D341Med (cell line): ENCODE measurements around the gene SETX.
"Not testable (repeated sequence)": the region's sequence is repeated elsewhere in the genome, so short reads cannot be mapped to it uniquely, and the experiment has no call there.

Source experiments
- DNase-seq: peaks from one replicate; pipeline ENCODE4 v3.0.0; 2012; ENCODE audit warnings: low spot score

The SETX gene, protein sequence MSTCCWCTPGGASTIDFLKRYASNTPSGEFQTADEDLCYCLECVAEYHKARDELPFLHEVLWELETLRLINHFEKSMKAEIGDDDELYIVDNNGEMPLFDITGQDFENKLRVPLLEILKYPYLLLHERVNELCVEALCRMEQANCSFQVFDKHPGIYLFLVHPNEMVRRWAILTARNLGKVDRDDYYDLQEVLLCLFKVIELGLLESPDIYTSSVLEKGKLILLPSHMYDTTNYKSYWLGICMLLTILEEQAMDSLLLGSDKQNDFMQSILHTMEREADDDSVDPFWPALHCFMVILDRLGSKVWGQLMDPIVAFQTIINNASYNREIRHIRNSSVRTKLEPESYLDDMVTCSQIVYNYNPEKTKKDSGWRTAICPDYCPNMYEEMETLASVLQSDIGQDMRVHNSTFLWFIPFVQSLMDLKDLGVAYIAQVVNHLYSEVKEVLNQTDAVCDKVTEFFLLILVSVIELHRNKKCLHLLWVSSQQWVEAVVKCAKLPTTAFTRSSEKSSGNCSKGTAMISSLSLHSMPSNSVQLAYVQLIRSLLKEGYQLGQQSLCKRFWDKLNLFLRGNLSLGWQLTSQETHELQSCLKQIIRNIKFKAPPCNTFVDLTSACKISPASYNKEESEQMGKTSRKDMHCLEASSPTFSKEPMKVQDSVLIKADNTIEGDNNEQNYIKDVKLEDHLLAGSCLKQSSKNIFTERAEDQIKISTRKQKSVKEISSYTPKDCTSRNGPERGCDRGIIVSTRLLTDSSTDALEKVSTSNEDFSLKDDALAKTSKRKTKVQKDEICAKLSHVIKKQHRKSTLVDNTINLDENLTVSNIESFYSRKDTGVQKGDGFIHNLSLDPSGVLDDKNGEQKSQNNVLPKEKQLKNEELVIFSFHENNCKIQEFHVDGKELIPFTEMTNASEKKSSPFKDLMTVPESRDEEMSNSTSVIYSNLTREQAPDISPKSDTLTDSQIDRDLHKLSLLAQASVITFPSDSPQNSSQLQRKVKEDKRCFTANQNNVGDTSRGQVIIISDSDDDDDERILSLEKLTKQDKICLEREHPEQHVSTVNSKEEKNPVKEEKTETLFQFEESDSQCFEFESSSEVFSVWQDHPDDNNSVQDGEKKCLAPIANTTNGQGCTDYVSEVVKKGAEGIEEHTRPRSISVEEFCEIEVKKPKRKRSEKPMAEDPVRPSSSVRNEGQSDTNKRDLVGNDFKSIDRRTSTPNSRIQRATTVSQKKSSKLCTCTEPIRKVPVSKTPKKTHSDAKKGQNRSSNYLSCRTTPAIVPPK (N-terminal part only)

DNA sequence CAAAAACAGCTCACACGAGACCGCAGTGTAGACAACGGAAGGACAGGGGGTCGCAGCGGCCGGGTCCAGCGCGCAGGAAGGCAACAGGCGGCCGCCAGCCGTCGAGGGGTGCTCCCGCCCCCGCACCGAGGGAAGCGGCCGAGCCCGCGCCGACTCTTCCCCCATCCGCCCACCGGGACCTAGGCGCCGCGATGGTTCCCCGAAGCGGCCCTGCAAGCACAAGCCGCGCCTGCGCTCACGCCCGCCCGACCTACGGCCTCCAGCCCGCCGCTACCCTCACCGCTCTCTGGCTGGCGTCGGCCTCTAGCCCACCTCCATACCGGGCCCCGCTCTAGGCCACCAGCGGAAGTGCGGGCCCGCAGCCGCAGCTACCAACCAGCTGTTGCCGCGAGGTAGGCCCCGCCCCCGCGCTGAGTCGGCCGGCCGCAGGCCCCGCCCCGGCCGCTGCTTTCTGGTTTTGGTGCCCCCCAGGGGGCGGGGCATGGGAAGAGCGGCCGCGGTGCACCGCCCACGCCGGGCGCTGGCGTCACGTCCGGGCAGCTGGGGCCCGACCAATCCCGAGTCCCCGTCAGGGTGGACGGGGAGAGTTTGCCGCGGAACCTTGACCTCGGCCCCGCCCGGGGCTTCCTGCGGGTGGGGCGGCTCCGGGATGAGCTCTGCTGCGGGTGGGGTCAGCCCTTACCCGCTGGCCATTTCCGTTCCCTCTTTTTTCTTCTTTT, at the start of gene SETX:
Gene SETX (minus strand): TSS at position 350 of the 719 bp plus-strand sequence. CDS start 5,558 bp downstream, outside the sequence.
- DNase-seq = peak; percentile 99

DNA sequence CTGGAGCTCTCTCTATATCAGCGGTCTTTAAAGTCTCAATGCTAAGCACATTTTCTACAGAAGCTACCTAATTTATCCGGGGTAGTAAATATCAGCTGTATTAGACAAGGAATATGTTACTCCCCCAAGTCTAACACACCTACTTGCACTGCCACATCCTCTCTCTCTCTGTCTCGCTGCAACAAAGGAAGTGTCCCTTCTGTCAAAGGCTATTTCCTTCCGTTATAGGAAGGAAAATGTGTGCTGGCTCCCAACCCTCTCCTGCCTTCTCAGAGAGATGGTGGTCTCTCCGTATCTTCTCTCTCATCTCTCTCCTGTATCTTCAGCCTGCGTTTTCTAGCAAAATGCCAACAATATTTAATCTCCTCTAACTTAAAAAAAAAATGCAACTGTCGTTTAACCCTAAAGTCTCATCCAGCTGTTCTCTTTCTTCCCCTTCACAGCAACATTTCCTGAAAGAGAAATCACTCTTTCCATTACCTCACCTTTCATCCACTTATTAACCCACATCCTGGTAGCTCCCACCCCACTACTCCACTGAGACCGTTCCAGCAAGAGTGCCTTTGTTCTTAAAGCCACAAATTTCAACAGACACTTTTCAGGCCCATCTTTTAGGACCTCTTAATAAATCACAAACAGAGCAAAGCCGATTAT, 49.6 kb upstream of the SETX start:
- no peak for DNase-seq

DNA sequence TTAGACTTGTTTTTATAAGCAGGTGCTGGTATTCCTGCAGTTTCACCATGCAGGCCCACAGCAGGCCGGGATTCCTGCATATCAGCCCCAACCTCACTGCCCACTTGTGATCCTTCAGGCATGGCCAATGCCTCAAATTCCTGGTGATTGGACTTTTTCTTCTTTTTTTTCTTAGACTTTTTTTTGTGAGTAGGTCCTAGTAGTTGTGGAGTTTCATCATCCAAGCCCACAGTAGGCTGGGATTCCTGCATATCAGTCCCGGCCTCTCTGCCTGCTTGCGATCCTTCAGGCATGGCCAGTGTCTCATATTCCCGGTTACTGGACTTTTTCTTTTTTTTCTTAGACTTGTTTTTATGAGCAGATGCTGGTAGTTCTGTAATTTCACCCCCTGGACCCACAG, 47.0 kb upstream of the SETX start:
- no peak for DNase-seq

DNA sequence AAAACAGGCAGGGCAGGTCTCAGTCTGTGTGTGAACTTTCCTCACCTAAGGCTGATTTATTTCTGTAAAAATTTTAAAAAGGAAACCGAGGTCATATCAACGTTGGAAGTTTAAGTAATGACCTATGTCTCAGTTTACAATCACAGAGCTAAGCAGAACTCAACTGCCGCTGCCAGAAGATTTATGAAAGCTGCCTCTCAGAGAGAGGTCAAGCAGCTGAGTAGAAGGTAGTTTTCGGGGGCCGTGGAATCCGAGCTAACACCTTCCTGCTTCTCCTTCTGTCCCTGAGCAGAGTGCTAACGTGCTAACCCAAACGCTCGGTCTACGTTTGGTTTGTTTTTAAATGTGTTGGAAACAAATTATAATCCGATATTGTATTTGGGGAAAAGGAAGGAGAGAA, 40.8 kb upstream of the SETX start:
- DNase-seq = no peak

DNA sequence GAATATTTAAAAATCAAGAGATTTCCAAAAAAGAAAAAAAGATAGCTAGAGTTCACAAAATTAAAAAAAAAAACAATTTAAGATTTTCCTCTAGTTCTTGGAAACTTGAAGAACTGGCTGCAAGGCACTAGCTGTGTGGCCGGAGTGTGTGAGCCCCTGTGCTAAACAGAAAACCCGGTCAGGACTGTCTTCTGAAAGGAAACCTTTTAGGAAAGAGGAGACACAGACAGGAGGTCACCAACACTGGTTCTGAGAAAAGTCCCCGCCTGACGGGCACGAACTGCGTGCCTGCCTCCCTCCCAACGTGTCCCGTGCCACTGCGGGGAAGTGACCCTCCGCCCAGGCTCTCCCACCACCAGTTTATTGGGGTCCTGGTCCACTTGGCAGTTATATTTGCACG, 36.7 kb upstream of the SETX start:
- DNase-seq = no peak

DNA sequence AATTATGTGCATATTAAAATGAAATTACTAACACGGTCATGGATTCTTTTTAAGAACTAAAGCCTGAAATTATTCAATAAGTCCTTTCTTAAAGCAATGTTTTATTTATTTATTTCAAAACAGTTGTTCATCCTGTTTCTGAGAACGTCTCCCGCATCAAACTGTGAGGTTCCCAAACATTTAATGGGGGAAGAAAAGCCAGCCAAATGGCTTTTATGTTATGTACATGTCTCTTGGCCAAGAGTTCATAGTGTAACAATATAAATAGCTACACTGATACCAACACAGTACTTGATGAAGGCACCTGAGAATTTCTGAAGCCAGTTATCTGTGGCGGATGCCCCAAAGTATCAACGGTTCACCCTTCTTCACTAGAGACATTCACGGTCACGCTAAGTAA, 36.2 kb upstream of the SETX start:
- no peak for DNase-seq

DNA sequence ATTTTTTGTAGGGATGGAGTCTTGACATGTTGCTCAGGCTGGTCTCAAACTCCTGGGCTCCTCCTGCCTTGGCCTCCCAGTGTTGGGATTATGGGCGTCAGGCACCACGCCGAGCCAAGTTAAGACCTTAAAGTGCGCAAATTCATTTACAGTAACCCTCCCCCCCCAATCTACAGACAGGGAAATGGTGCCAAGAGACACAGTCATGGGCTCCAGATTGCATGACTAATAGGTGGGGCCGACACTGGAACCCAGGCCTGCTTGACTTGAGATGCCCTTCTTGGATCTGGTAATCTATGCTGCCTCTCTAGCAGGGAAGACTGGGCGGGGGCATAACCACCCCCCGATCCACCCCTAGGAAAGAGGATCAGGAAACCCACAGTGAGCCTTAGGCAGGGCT, 32.3 kb upstream of the SETX start:
- DNase-seq = no peak

DNA sequence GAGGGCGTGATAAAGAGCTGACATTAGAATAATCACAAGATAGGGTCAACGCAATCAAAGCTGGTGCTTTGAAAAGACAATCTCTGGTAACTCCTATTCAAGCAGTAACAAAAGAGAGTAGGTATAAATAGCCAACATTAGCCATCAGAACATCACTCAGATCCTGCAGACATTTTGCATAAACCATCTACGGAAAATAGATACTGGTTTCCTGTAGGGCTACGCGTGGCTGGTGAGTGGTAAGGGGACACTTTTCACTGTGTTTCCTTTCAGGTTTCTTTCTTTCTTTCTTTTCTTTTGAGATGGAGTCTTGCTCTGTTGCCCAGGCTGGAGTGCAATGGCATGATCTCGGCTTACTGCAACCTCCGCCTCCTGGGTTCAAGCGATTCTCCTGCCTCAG, 29.6 kb upstream of the SETX start:
- no peak for DNase-seq

DNA sequence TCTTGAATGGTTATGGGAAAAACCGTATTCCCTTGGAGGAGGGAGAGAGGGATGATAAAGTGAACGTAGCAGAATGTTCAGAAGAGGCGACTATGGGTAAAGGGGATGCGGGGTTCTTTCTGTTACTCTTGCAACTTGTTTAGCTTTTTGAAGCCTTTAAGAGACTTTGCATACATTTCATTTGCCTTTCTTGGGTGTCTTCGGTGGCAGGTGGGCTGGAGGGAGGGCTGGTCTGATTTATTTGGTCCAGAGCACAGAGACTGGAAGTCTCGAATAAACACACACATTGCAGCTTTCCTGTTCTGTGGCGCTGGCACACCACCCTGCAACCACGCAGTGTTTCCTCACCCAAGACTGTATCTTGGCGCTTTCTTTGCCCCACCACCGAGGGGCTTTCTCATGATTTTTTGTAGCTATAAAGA, 28.7 kb upstream of the SETX start:
- no peak for DNase-seq

DNA sequence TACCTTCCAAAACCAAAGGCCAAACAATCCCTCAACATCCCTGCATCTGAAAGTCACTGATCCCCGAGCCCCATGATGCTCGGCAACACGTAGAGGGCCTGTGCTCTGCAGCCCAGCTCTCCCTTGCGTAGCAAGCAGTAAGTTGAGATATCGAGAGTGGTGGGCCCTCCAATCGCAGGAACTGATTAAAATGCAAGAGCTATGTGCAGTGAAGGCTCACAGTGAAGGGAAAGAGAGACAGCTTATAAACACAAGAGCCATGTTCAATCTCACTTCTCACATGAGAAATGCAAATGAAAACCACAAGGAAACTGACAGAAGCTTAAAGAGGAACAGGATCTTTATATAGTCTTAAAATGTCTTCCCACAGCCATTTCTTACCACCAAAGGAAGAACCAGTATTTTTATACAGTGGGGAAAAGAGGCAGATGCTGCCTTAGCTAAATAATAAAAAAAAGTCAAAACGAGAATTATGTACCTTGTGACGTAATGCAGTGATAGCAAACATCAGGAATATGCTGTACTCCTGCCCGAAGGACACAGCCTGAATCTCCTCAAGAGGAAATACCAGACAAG, 27.3 kb upstream of the SETX start:
- DNase-seq = no peak

DNA sequence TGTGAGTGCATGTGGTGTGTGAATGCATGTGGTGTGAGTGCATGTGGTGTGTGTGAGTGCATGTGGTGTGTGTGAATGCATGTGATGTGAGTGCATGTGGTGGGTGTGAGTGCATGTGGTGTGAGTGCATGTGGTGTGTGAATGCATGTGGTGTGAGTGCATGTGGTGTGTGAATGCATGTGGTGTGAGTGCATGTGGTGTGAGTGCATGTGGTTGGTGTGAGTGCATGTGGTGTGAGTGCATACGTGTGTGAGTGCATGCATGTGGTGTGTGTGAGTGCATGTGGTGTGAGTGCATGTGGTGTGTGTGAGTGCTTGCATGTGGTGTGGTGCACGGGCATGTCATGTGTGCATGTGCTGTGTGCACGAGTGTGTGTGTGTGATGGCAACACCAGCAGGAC, 23.6 kb upstream of the SETX start:
- not testable (repeated sequence) for DNase-seq

DNA sequence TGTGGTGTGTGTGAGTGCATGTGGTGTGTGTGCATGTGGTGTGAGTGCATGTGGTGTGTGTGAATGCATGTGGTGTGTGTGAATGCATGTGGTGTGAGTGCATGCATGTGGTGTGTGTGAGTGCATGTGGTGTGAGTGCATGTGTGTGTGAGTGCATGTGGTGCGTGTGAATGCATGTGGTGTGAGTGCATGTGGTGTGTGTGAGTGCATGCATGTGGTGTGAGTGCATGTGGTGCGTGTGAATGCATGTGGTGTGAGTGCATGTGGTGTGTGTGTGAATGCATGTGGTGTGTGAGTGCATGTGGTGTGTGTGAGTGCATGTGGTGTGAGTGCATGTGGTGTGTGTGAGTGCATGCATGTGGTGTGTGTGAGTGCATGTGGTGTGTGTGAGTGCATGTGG, 23.0 kb upstream of the SETX start:
- DNase-seq = not testable (repeated sequence)

DNA sequence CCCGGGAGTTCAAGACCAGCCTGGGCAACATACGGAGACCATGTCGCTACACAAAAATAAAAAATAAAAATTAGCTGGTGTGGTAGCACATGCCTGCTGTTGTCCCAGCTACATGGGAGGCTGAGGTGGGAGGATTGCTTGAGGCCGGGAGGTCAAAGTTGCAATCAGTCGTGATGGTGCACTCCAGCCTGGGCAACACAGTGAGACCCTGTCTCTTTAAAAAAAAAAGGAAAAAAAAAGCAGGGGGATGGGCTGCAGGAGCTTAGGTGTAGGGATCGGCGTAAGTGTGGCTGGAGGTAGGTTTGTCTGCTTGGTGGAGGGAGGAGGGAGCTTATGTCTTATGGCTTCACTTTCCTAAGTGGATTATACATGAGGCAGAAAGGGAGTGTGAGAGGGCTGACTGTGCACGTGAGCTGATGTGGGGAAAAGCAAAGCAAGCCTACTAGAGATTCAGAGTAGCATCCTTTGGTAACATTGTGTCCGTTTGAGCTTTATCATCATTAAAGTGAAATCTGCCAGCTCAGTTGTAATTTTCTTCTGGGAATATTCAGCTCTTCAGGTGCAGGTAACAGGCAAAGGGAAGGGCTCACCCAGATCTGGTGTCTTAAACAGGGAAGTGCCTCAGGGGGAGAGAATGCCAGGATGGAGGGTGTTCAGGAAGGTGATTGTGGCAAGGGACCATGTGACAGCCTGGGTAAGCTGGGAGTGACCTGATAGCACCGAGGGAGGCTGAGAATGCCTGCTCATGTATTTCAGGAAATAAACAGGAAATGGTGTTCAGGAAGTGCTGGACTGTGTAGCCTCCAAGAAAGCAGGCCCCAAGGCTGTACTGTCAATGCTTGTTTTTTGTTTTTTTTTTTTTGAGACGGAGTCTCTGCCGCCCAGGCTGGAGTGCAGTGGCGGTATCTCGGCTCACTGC, 17.6 kb upstream of the SETX start:
- DNase-seq = peak; percentile 71

DNA sequence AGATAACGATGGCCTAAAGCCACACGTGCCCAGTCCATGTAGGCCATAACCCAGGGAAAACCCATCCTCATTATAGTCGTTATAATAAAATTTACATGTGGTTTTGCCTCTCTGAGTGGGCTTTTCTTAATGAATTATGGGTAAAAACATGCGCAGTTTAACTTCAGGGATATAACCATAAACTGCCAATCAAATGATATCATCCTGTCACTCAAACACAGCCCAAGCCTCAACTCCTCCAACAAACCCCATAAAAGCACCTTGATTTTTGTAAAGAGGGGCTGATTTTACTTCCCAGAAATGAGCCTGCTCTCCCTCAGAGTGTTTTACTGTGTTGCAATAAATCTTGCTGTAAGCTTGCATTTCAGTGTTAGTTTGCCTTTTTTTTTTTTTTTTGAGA, 15.8 kb upstream of the SETX start:
- no peak for DNase-seq

DNA sequence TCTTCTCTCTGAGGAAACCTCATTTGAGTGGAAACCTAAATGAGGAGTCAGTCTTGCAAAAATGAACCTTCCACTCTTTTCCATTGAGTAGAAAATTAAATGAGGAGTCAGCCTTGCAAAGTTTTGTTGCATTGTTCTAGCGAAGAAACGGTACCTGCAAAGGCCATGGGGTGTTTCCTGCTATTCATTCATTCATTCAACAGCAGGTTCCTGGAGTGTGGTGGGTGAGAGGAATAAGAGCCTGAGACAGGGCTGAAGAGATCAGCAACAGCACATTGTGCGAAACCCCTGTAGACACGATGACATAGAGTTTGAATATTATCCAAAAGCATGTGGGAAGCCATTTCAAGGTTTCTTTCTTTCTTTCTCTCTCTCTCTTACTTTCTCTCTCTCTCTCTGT, 14.6 kb upstream of the SETX start:
- no peak for DNase-seq

DNA sequence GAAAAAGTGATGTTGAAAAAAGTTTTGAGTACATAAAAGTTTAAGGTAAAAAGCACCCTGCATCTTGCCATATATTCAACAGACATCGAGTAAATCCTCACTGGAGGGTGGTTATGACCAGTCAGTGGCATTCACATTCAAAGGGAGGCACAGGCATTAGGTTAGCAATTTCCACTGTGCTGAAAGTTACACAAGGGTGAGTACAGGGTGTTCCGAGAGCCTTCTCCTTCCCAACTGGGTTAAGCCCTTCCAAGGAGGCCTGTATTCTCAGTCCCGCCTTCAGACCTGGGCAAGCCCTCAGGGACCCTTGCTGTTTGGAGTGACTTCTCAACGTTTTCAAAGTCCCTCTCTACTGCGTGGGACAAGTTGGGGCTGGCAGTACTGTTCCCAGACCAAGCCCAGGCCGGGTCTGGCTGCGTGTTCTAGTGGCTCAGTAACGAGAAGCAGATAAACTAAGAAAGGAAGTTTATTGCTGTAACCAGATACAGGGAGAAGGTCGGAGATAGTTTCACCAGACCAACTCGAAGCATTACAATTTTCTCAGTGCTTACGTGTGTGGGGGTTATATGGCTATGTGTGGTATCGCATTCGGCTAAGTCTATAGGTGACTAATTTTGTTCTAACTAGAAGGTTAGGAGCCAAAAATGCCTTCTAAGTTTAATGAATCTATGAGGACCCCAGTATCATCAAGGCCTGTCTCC, 13.0 kb upstream of the SETX start:
- no peak for DNase-seq

DNA sequence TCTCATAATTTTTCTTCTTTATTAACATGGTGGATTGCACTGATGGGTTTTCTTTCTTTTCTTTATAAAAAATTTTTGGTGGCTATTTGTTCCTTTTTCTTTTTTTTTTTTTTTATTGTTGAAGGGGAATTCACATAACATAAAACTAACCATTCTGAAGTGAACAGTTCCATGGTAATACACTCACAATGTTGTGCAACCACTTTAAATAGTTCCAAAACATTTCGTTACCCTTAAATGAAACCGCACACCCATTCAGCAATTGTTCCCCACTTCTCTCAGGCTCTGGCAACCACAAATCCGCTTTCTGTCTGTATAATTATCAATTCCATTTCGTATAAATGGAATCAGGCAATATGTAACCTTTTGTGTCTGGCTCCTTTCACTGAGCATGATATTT, 11.7 kb upstream of the SETX start:
- no peak for DNase-seq

DNA sequence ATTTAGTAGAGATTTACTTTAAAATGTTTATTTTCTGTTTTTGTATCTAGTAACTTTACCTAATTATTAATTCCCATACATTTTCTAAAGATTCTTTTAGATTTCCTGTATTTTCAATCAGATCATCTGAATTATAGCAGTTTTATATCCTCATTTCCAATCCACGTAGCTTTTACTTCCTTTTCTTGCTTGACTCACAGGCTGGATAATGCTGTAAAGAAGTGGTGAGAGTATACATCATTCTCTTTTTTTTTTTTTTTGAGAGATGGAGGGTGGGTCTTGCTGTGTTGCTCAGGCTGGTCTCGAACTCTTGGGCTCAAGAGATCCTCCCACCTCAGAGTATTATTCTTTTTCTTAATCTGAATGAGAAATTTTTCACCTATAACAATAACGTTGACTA, 11.2 kb upstream of the SETX start:
- DNase-seq = no peak

DNA sequence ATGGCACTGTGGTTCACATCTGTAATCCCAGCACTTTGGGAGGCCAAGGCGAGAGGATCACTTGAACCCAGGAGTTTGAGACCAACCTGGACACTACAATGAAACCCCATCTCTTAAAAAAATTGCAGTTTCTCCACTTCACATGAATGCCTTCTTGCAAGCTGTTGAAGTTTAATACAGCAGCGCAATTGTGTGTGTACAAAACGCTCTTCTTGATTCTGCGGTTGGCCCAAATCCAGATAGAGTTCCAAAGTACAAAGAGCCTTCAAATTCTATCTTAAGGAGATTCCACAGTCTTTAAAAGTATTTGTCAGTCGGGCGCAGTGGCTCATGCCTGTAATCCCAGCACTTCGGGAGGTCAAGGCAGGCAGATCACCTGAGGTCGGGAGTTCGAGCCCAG, 9.3 kb upstream of the SETX start:
- DNase-seq = no peak
